Omental fat pad (tissue), 4 donors: ENCODE results near the gene ZNF524. TPM values are rescaled to one million over a fixed set of nuclear protein-coding genes. Genes with fewer than 3 reads are reported as not detected.
A peak's percentile ranks its signal among the peaks of the same experiment; 100 is the strongest.
"Not testable (repeated sequence)": the region's sequence is repeated elsewhere in the genome, so short reads cannot be mapped to it uniquely, and the experiment has no call there.

Experiments used
- ATAC-seq: fragments of 150-250 bp; one replicate; pipeline ENCODE4 v1.9.1; 2016; ENCODE audit warnings: mild to moderate bottlenecking, moderate library complexity; ENCODE audit not compliant: low FRiP score
- DNase-seq: peaks from one replicate; pipeline ENCODE4 v3.0.0-alpha.2; 2019; ENCODE audit warnings: low spot score
- total RNA-seq, 4 donors: library from RNA; depleted of rRNA; stranded (reverse); fragments of >200 nt; gene quantifications; one replicate each; pipeline ENCODE4 v1.1.0, GENCODE V29; 2016
- TF ChIP-seq, protein P1 (sequence below), 3 donors: fragments of 450-650 bp; IDR thresholded peaks; one replicate each; pipeline ENCODE4 v1.5.1; 2016 to 2017; ENCODE audit warnings: antibody characterized with exemption in 3 of 3, mild to moderate bottlenecking in 3 of 3, moderate library complexity in 2 of 3

ZNF524 gene
- total RNA-seq, 4 donors from 2014 or later, result 15.6 to 27.5 (median 17.4) TPM

DNA sequence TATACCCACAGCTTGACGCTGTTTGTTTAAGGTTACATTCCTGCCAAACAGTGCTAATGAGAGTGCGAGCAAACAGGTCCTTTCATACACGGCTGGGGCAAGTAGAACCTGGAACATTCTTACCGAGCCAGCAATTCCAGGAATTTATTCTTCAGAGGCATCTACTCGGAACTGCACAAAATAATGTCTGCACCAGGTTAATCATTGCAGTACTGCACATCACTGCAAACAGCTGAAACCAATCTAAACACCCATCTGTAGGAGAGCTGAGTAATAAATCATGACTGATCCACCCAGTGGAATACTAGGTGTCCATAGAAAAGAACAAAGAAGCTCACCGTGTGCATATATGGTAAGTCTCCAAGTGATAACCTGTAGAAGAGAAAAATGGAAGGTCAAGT lies 18.3 kb upstream of the ZNF524 start:
- DNase-seq (no peak), ATAC-seq (no peak)
- TF ChIP-seq, protein P1, sequence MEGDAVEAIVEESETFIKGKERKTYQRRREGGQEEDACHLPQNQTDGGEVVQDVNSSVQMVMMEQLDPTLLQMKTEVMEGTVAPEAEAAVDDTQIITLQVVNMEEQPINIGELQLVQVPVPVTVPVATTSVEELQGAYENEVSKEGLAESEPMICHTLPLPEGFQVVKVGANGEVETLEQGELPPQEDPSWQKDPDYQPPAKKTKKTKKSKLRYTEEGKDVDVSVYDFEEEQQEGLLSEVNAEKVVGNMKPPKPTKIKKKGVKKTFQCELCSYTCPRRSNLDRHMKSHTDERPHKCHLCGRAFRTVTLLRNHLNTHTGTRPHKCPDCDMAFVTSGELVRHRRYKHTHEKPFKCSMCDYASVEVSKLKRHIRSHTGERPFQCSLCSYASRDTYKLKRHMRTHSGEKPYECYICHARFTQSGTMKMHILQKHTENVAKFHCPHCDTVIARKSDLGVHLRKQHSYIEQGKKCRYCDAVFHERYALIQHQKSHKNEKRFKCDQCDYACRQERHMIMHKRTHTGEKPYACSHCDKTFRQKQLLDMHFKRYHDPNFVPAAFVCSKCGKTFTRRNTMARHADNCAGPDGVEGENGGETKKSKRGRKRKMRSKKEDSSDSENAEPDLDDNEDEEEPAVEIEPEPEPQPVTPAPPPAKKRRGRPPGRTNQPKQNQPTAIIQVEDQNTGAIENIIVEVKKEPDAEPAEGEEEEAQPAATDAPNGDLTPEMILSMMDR (IDR thresholded peaks at IDR 0.05), result no peak

DNA sequence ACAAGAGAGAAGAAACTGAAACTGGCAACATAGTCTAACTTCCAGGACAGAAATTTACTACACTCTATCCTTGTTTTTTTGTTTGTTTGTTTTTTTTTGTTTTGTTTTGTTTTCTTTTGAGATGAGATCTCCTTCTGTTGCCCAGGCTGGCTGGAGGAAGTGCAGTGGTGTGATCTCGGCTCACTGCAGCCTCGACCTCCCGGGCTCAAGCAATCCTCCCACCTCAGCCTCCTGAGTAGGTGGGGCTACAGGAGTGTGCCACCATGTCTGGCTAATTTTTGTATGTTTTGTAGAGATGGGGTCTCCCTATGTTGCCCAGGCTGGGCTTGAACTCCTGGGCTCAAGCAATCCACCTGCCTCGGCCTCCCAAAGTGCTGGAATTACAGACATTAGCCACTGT lies 17.8 kb upstream of the ZNF524 start:
- not testable (repeated sequence) for ATAC-seq, DNase-seq

DNA sequence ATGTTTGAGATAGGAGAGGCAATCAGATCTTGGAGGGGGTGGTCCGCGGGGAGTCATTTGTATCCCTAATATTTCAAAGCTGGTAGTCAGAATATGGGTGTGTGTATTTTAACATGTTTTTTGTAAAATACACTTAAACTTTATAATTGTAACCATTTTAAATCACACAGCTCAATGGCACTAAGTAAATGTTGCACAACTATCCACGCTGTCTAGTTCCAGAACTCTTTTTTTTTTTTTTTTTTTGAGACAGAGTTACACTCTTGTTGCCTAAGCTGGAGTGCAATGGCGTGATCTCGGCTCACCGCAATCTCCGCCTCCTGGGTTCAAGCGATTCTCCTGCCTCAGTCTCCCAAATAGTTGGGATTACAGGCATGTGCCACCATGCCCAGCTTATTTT lies 16.2 kb upstream of the ZNF524 start:
- DNase-seq, ATAC-seq: not testable (repeated sequence)

DNA sequence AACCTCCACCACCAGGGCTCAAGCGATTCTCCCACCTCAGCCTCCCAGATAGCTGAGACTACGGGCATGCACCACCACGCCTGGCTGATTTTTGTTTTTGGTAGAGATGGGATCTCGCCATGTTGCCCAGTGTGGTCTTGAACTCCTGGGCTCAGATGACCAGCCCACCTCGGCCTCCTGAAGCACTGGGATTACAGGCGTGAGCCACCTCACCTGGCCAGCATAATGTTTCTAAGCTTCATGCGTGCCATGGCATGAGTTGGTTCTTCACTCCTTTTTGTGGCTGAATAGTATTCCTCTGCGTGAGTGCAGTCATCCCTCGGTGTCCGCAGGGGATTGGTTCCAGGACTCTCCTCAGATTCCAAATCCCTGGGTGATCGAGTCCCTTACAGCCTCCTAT lies 15.2 kb upstream of the ZNF524 start:
- TF ChIP-seq, protein P1 (IDR thresholded peaks at IDR 0.05), result no peak
- DNase-seq (no peak), ATAC-seq (no peak)

DNA sequence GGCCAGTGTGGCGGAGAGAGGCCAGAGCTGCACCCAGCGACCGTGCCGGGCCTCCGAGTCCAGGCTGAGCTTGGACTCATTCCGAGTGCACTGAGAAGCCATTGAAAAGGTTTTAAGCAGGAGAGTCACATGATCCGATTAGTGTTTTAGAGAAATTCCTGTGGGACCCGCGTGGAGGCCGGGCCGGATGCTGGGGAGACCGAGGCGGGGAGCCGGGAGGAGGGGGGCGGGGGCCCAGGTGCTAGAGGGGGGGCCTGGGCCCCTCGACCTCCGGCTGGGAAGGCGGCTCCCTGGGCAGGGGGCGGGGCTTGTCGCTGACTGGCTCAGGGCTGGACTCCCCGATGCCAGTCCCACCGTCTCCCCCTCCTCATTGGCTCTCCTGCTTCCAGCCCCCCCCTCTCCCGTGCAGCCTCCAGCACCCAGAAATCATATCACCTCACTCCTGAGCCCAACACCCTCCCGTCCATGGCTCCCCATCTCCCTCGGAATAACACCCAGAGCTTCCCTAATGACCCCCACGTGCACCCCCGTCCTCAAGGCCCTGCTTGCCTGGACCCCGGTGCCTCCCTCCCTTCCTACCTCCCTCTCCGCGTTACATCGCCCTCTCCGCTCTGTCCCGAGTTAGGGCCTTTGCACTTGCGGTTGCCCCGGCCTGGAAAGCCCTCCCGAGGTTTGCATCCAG lies 14.3 kb upstream of the ZNF524 start:
- ATAC-seq (peak; percentile 78), DNase-seq (peak; percentile 44)
- TF ChIP-seq, protein P1 (IDR thresholded peaks at IDR 0.05), result no peak

DNA sequence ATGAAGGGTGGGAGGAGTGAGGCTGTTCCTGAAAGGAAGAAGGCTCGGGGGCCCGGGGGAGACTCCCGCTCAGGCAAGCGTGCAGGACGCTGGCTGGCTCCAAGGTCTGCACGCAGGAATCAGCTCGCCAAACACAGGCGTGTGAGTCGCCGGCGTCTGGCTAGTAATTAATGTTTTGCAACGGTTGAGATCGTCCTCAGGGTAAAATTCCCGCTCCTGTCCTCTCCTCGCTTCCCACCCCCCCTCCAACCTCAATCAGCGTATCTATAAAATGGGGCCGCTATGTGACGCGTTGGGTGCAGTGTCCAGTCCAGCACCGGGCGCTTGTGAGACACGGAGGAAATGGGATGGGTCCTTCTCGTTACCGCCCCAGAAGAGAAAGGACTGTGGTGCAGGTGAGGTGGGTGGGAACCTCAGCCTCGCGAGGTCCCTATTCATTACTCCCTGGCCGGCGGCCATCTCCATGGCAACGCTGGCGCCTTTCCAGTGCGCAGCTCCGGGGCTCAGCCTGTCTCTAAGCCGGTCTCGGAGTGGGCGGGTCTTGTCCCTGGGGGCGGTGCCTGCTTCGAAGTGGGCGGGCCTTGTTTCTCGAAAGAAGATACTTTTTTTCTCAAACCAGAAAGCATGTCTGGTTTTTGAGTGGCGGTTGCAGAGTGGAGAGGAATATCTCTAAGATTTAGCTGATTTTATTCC lies 13.0 kb upstream of the ZNF524 start:
- ATAC-seq (peak; percentile 81), DNase-seq (peak; percentile 95)
- TF ChIP-seq, protein P1 (IDR thresholded peaks at IDR 0.05), result no peak

DNA sequence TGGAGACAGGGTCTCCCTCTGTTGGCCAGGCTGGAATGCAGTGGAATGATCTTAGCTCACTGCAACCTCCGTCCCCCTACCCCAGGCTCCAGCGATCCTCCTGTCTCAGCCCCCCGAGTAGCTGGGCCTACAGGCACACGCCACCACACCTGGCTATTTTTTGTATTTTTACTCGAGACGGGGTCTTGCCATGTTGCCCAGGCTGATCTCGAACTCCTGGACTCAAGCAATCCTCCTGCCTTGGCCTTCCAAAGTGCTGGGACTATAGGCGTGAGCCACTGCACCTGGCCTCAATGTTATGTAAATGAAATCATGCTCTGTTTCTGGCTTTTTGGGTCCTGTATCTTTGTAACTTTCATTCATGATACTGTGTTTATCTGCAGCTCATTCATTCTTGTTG lies 11.3 kb upstream of the ZNF524 start:
- TF ChIP-seq, protein P1 (IDR thresholded peaks at IDR 0.05), result no peak
- ATAC-seq (no peak), DNase-seq (no peak)

DNA sequence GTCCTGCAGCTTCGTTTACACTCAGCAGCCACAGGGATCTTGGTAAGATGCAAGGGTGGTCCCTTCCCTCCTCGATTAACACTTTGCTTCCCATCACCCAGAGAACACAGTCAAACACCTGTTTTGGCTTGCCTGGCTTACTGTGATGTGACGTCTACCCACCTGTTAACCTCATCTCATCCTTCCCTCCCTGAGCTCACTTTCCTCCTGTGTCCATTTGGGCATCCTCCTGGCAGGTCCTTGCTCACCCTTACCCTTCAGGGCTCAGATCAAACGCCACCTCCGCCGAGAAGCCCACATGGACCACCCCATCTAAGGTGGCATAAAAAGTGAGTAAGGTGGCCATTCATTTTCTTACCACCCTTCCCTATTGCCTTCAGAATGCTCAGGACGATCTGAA lies 10.0 kb upstream of the ZNF524 start:
- DNase-seq, result no peak
- TF ChIP-seq, protein P1 (IDR thresholded peaks at IDR 0.05), result no peak
- no peak for ATAC-seq
